Stimulated activated CD8-positive, alpha-beta memory T cell treated with anti-CD3 and anti-CD28 coated beads, Interleukin-7, amount 100 ng/mL, for 48 hours (primary cell): ENCODE measurements around the gene ZNF202.

Experiments used
- DNase-seq, 2 donors: peaks; one replicate each; pipeline ENCODE4 v3.0.0-alpha.2; 2020; ENCODE audit warnings: low read depth in 1 of 2; ENCODE audit errors: extremely low read depth in 1 of 2

Gene ZNF202

GRCh38 chr11:123684601-123685000 lies 56.9 kb downstream of the ZNF202 start:
- no peak for DNase-seq

GRCh38 chr11:123683428-123684170 lies 57.9 kb downstream of the ZNF202 start:
- DNase-seq: no peak

GRCh38 chr11:123682696-123683410 lies 58.6 kb downstream of the ZNF202 start:
- no peak for DNase-seq

- DNase-seq: no peak
Observed at GRCh38 chr11:123681030-123681429, 60.4 kb downstream of the ZNF202 start.

GRCh38 chr11:123678246-123678645 lies 63.2 kb downstream of the ZNF202 start:
- DNase-seq: no peak

- DNase-seq: no peak
Observed at GRCh38 chr11:123677510-123677909, 64.0 kb downstream of the ZNF202 start.

- DNase-seq: no peak
Observed at GRCh38 chr11:123674297-123674696, 67.2 kb downstream of the ZNF202 start.
